Measurements from ENCODE around the gene RPL7A.

DNA sequence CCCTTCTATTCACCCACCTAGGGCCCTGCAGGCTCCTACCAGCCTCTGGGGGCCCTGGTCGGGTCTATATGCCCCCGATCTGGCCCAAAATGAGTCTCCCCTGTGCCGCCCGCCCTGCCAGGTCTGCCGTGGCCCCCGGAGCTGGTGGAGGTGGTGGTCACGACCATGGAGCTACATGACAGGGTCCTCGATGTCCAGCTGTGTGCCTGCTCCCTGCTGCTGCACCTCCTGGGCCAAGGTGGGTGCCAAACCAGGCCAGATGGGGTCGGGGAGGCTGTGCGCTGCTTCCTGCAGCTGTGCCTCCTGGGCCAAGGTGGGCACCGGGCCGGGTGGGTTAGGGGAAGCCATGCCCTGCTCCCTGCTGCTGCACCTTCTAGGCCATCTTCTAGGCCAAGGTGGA, 52.3 kb downstream of the RPL7A start:
- TF ChIP-seq, protein P1, sequence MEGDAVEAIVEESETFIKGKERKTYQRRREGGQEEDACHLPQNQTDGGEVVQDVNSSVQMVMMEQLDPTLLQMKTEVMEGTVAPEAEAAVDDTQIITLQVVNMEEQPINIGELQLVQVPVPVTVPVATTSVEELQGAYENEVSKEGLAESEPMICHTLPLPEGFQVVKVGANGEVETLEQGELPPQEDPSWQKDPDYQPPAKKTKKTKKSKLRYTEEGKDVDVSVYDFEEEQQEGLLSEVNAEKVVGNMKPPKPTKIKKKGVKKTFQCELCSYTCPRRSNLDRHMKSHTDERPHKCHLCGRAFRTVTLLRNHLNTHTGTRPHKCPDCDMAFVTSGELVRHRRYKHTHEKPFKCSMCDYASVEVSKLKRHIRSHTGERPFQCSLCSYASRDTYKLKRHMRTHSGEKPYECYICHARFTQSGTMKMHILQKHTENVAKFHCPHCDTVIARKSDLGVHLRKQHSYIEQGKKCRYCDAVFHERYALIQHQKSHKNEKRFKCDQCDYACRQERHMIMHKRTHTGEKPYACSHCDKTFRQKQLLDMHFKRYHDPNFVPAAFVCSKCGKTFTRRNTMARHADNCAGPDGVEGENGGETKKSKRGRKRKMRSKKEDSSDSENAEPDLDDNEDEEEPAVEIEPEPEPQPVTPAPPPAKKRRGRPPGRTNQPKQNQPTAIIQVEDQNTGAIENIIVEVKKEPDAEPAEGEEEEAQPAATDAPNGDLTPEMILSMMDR (IDR thresholded peaks at IDR 0.05; ENCODE audit: low read depth, low read length): no peak
- no peak for TF ChIP-seq POLR2A (IDR thresholded peaks at IDR 0.05; ENCODE audit: extremely low read depth, insufficient read length)
